HG03457 (cell line): ENCODE results near the gene GRM7.

Source experiments
- ATAC-seq: cut with Tn5 transposase; IDR thresholded peaks from one replicate; pipeline ENCODE4 v1.9.1; 2021; ENCODE audit warnings: moderate number of reproducible peaks; ENCODE audit not compliant: unreplicated experiment

The GRM7 gene

GRCh38 chr3:7392206-7392605 lies 531.3 kb downstream of the GRM7 start:
- ATAC-seq = no peak

- ATAC-seq = no peak
These were observed 533.2 kb downstream of the GRM7 start for GRCh38 chr3:7393944-7394605.

- no peak for ATAC-seq
These were observed 535.6 kb downstream of the GRM7 start for GRCh38 chr3:7396534-7396933.

- no peak for ATAC-seq
These were observed 536.2 kb downstream of the GRM7 start for GRCh38 chr3:7397097-7397496.

GRCh38 chr3:7400360-7400759 lies 539.4 kb downstream of the GRM7 start:
- no peak for ATAC-seq

- ATAC-seq = no peak
These were observed 540.5 kb downstream of the GRM7 start for GRCh38 chr3:7401418-7401817.

- no peak for ATAC-seq
These were observed 546.2 kb downstream of the GRM7 start for GRCh38 chr3:7407107-7407506.

GRCh38 chr3:7410782-7411181 lies 549.9 kb downstream of the GRM7 start:
- ATAC-seq = no peak

GRCh38 chr3:7421065-7421464 lies 560.1 kb downstream of the GRM7 start:
- no peak for ATAC-seq

GRCh38 chr3:7423036-7423435 lies 562.1 kb downstream of the GRM7 start:
- no peak for ATAC-seq

GRCh38 chr3:7423995-7424394 lies 563.1 kb downstream of the GRM7 start:
- no peak for ATAC-seq

- no peak for ATAC-seq
These were observed 567.3 kb downstream of the GRM7 start for GRCh38 chr3:7428206-7428718.

- no peak for ATAC-seq
These were observed 571.7 kb downstream of the GRM7 start for GRCh38 chr3:7432610-7433009.

GRCh38 chr3:7433073-7433472 lies 572.2 kb downstream of the GRM7 start:
- no peak for ATAC-seq

- ATAC-seq = no peak
These were observed 575.6 kb downstream of the GRM7 start for GRCh38 chr3:7436542-7436941.

- ATAC-seq = no peak
These were observed 576.3 kb downstream of the GRM7 start for GRCh38 chr3:7437231-7437630.

- ATAC-seq = no peak
These were observed 578.3 kb downstream of the GRM7 start for GRCh38 chr3:7439101-7439680.

GRCh38 chr3:7444886-7445285 lies 584.0 kb downstream of the GRM7 start:
- no peak for ATAC-seq

GRCh38 chr3:7445331-7445730 lies 584.4 kb downstream of the GRM7 start:
- no peak for ATAC-seq

- ATAC-seq = peak; percentile 97
These were observed 586.4 kb downstream of the GRM7 start for GRCh38 chr3:7447197-7447769.

- ATAC-seq = no peak
These were observed 595.5 kb downstream of the GRM7 start for GRCh38 chr3:7456386-7456785.

- peak; percentile 90 for ATAC-seq
These were observed 600.4 kb downstream of the GRM7 start for GRCh38 chr3:7461202-7461825.
